ENCODE results near the gene PCBD1.

GRCh38 chr10:70909326-70909935 is 21.1 kb upstream of the PCBD1 start:
- TF ChIP-seq TAF1 (IDR thresholded peaks at IDR 0.05; ENCODE audit: low read depth, low read length) (no peak), PAX5 (IDR thresholded peaks at IDR 0.05; ENCODE audit: insufficient read depth, low read length, severe bottlenecking) (no peak), POLR2A (IDR thresholded peaks at IDR 0.05; ENCODE audit: low read depth, low read length) (no peak), POLR2AphosphoS5 (IDR thresholded peaks at IDR 0.05; ENCODE audit: low read depth, low read length) (no peak)
